Measurements from ENCODE around the gene TFDP3. TPM values are rescaled to one million over a fixed set of nuclear protein-coding genes. Genes with fewer than 3 reads are reported as not detected.

TFDP3 gene
- total and polyA plus RNA-seq, 2 of the 4 experiments (the other 2 are of a cell fraction): not detected

DNA sequence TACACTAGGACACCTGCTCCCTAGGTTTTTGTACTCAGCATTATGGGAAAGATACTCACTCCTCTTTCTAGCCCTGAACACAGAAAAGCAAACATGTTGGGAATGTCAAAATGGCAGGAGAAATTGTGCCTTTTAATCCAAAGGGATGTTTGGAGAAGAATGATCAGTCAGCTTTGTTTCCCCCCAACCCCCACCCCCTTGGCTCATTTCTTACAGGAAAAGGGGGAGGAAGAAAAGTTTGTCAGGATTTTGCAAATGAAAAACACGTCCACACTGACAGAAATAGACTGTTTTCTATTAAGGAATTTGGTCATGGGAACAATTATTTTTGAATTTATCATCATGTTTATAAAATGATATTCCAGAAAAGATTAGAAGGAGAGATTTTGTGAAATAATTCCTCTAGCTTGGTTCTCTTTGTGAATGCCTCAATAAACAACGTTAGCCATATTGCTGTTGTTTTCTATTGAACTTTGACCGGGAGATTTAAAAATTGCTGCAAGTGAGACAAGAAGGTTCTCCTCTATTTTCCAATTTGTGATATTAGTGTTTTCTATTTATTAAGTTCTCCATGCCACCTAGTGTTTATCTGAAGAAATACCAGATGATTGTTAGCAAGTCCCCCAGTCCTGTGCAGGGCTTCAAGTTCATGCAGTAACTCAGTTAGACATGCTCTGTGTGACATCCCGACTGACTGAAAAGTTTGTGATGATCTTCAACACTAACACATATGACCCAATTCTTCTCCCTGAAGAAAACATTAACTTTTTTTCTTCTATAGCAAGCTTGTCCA, 31.3 kb upstream of the TFDP3 start:
- POLR2A ChIA-PET (ENCODE audit: unreplicated experiment): no interaction called here
- TF ChIP-seq, protein P1, sequence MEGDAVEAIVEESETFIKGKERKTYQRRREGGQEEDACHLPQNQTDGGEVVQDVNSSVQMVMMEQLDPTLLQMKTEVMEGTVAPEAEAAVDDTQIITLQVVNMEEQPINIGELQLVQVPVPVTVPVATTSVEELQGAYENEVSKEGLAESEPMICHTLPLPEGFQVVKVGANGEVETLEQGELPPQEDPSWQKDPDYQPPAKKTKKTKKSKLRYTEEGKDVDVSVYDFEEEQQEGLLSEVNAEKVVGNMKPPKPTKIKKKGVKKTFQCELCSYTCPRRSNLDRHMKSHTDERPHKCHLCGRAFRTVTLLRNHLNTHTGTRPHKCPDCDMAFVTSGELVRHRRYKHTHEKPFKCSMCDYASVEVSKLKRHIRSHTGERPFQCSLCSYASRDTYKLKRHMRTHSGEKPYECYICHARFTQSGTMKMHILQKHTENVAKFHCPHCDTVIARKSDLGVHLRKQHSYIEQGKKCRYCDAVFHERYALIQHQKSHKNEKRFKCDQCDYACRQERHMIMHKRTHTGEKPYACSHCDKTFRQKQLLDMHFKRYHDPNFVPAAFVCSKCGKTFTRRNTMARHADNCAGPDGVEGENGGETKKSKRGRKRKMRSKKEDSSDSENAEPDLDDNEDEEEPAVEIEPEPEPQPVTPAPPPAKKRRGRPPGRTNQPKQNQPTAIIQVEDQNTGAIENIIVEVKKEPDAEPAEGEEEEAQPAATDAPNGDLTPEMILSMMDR (conservative IDR thresholded peaks at IDR 0.05; ENCODE audit: low read depth, low read length): 0 out of 2 replicates have a peak, but pooled peaks have one; percentile 8
- TF ChIP-seq FOS (IDR thresholded peaks at IDR 0.05; ENCODE audit: low read depth, low read length): no peak
- no peak overlapping the region for H2AFZ ChIP-seq (replicated peaks; ENCODE audit: low read length, poor library complexity)

More for the DNA sequence above, 31.3 kb upstream of the TFDP3 start:
- Histone ChIP-seq H4K8ac (ENCODE audit: low read depth in 2 of 2, low read length in 2 of 2) (no peak overlapping the region), H4K20me1 (ENCODE audit: insufficient read depth, low read length) (no peaks in the 10 kb centered on the region), H3K9ac (ENCODE audit: low read depth, low read length) (no peak overlapping the region), H3K4ac (ENCODE audit: low read depth, low read length) (no peak overlapping the region), H3K9me1 (ENCODE audit: insufficient read depth, low read length) (no peaks in the 10 kb centered on the region), H2BK15ac (ENCODE audit: low read depth, low read length) (no peak overlapping the region), H2AK9ac (replicated peaks; ENCODE audit: low read depth, low read length, poor library complexity) (no peak overlapping the region), H3K9me3 (ENCODE audit: control insufficient read depth, insufficient read depth, low read length) (peaks cover 16% of the 10 kb centered on the region), H3K4me3 (ENCODE audit: insufficient read depth, low read depth, low read length) (no peak overlapping the region), H3K56ac (ENCODE audit: extremely low read depth, insufficient read depth, low read length) (no peak overlapping the region), H4K5ac (ENCODE audit: low read depth, low read length) (no peak overlapping the region), H3K36me3 (ENCODE audit: control insufficient read depth, insufficient read depth, low read length) (no peaks in the 10 kb centered on the region), H3K79me1 (ENCODE audit: low read depth in 1 of 2, low read length in 2 of 2) (no peaks in the 10 kb centered on the region), H3K27me3 (ENCODE audit: control insufficient read depth, insufficient read depth, low read length) (peaks cover 1% of the 10 kb centered on the region), H4K91ac (ENCODE audit: insufficient read depth, low read depth, low read length) (no peak overlapping the region), H3K27ac (ENCODE audit: insufficient read depth, low read length) (no peak overlapping the region), H3K4me1 (ENCODE audit: control insufficient read depth, insufficient read depth, low read length) (no peaks in the 10 kb centered on the region), H2AK5ac (ENCODE audit: low read depth, low read length) (no peak overlapping the region), H3K18ac (ENCODE audit: low read depth, low read length) (no peak overlapping the region), H2BK20ac (ENCODE audit: low read depth, low read length) (no peak overlapping the region), H2BK5ac (ENCODE audit: low read depth, low read length, poor library complexity, severe bottlenecking) (no peak overlapping the region), H2BK120ac (ENCODE audit: low read depth, low read length) (no peak overlapping the region), H3K23ac (ENCODE audit: low read depth, low read length) (no peak overlapping the region), H3K14ac (replicated peaks; ENCODE audit: low read depth, low read length) (no peak overlapping the region), H3K4me2 (ENCODE audit: low read depth, low read length) (no peak overlapping the region)
- intact Hi-C loops (cut with micrococcal nuclease) (no loop called here), in situ Hi-C loops (cut with MboI; ENCODE audit: low sequenced_read_pairs) (no loop called here), dilution Hi-C loops (cut with HindIII; ENCODE audit: low sequenced_read_pairs, unreplicated experiment) (no loop called here)
- 40% methylated on average over 1 of the region's 4 CpGs; no CpG with 5 or more reads in 1 of the 2 experiments for WGBS, 2 experiments (ENCODE audit: extremely low coverage in 2 of 2, insufficient read length in 1 of 2)
- no TSS peak for BruUV-seq (replicated peaks)
- CTCF ChIA-PET: no interaction called here
- ATAC-seq (ENCODE audit: low read depth) (no peak), DNase-seq (no peak)

Data from IMR-90 (cell line).